HG03558 (cell line): ENCODE results near the gene ATRN.

Experiments
- ATAC-seq: cut with Tn5 transposase; IDR thresholded peaks from one replicate; pipeline ENCODE4 v1.9.1; 2021; ENCODE audit warnings: moderate number of reproducible peaks; ENCODE audit not compliant: unreplicated experiment; ENCODE audit errors: extremely low read depth

ATRN gene

GRCh38 chr20:3689978-3690377 lies 219.2 kb downstream of the ATRN start:
- no peak for ATAC-seq

- no peak for ATAC-seq
Observed at GRCh38 chr20:3690413-3690812, 219.6 kb downstream of the ATRN start.

GRCh38 chr20:3691306-3691705 lies 220.5 kb downstream of the ATRN start:
- no peak for ATAC-seq

DNA sequence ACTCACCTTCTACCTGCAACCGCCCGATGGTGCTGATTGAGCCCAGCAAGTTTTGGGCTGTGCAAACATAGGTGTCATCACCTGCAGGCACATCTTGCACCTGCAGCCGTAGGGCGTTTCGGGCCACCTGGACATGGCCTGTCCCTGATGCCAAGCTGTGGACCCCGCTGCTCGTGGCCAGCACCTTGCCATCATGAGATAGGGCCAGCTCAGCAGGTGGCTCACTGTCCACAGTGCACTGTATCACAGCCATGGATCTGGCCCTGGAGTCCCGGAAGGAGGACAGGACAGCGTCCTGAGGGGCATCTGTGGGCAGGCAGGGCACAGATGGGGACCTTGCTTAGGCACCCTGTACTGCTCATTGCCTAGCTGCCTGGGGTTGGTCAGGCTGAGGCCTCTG lies 221.1 kb downstream of the ATRN start:
- no peak for ATAC-seq

GRCh38 chr20:3692706-3693294 lies 222.0 kb downstream of the ATRN start:
- no peak for ATAC-seq

GRCh38 chr20:3693376-3693775 lies 222.6 kb downstream of the ATRN start:
- ATAC-seq: no peak

DNA sequence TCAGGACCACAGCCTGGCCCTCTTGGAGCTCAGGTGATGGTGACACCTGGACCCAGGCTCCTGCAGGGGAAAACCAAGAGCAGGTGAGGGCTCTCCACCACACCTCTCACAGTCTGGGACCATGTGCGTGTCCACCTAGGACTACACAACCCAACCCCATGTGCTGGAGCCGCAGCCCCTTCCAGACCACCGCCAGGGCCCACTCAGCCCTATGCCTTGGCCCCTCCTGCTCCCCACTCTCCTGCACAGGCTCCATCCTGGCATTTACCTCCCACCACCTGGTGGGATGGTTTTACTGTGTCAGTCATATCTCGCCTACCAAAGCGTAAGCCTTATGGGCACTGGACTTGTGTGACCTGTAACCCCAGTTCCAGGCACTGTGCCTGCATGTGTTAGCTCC lies 224.0 kb downstream of the ATRN start:
- ATAC-seq: no peak

DNA sequence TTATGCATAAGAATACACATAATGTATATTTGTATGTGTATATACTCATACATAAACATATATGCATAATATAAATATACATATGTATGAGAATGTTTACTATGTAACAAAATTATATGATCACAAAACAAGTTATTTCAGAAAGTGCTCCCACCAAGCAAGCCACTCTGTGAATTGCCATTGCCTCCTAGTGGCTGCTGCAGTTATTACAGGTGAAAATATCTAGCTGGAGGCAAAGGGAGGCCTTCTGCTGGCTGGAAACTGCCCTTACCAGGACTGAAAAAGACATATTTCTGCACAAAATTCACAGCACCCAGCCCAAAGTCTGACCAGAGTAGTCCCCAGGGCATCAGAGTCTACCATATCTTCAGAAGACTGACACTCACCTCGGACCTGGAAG lies 225.4 kb downstream of the ATRN start:
- ATAC-seq: no peak

DNA sequence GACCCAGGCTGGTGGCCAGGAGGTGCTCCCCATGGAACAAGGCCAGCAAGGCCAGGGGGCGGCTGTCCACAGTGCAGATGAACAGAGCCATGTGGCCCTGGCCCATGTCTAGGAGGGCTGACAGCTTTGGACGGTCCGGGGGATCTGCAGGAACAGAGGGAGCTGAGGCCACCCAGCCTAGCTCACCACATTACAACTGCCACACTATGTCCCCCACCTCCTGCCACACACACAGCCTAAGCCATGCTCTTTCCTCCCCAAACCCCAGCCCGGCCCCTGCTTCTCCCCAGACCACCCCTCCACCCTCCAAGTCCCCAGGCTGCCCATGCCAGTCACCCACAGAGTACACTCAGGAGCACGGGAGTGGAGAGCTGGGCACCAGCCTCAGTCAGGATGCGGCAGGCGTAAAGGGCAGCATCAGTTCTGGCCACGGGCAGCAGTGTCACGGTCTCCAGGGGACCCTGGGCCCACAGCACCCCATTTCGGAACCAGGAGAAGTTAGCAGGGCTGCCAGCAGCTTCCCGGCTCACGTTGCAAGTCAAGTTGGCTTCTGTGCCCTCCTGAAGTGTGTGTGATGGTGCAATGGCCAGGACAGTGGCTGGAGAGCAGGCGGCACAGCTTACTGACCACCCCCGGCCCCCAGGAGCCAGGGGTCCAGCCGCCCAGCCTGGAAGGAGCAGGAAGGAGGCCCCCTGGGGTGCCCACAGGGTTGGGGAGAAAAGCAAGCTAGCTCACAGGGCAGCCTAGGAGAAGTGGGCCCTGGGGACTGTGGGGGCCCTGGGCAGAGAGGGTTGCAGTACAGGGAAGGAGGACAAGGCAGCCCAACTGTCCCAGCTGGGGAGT lies 226.1 kb downstream of the ATRN start:
- ATAC-seq: no peak

GRCh38 chr20:3697588-3698305 lies 226.9 kb downstream of the ATRN start:
- no peak for ATAC-seq

- ATAC-seq: no peak
Observed at GRCh38 chr20:3698591-3699001, 227.8 kb downstream of the ATRN start.

- ATAC-seq: no peak
Observed at GRCh38 chr20:3699037-3699436, 228.2 kb downstream of the ATRN start.
